Lower lobe of right lung (tissue), 2 donors: ENCODE measurements around the gene NEU4. TPM values are rescaled to one million over a fixed set of nuclear protein-coding genes. Genes with fewer than 3 reads are reported as not detected.

ENCODE experiments used
- ATAC-seq, 2 donors: fragments of 200-7000 bp; cut with Tn5 transposase; one replicate each; pipeline ENCODE4 v1.9.1; 2020 to 2022; ENCODE audit warnings: mild to moderate bottlenecking in 2 of 2, moderate library complexity in 2 of 2
- DNase-seq: peaks from one replicate; pipeline ENCODE4 v3.0.0-alpha.2; 2020
- H3K27ac ChIP-seq: fragments of 200-600 bp; one replicate; pipeline ENCODE4 v1.8.0; 2022
- H3K27me3 ChIP-seq: fragments of 200-600 bp; one replicate; pipeline ENCODE4 v1.8.0; 2022; ENCODE audit warnings: low read depth
- H3K36me3 ChIP-seq: fragments of 200-600 bp; one replicate; pipeline ENCODE4 v1.8.0; 2022; ENCODE audit warnings: mild to moderate bottlenecking
- H3K4me1 ChIP-seq: fragments of 200-600 bp; one replicate; pipeline ENCODE4 v1.8.0; 2022
- H3K4me3 ChIP-seq: fragments of 200-600 bp; one replicate; pipeline ENCODE4 v1.8.0; 2022; ENCODE audit warnings: mild to moderate bottlenecking
- H3K9me3 ChIP-seq: fragments of 200-600 bp; one replicate; pipeline ENCODE4 v1.8.0; 2022
- intact Hi-C: fragments of 100-400 bp; cut with DNase I; formaldehyde crosslinking; loops from one replicate; pipeline ENCODE4 v1.11.0; 2022
- total RNA-seq: library from RNA; stranded (reverse); fragmentation: NEBNext Ultra II Directional; extraction: Animal tissue kit (Norgen Biotek cat#: 25700); gene quantifications from one replicate; pipeline ENCODE4 v1.2.1, GENCODE V29; 2021
- TF ChIP-seq, protein P1 (sequence below): fragments of 200-600 bp; IDR thresholded peaks from one replicate; pipeline ENCODE4 v1.8.0; 2022; ENCODE audit warnings: antibody characterized with exemption, mild to moderate bottlenecking
- donor health status: DM: no; HTN: yes; CAD: no; lungs with severe emphysema.

The NEU4 gene
- total RNA-seq, 1 donor from 2014 or later = not detected

DNA sequence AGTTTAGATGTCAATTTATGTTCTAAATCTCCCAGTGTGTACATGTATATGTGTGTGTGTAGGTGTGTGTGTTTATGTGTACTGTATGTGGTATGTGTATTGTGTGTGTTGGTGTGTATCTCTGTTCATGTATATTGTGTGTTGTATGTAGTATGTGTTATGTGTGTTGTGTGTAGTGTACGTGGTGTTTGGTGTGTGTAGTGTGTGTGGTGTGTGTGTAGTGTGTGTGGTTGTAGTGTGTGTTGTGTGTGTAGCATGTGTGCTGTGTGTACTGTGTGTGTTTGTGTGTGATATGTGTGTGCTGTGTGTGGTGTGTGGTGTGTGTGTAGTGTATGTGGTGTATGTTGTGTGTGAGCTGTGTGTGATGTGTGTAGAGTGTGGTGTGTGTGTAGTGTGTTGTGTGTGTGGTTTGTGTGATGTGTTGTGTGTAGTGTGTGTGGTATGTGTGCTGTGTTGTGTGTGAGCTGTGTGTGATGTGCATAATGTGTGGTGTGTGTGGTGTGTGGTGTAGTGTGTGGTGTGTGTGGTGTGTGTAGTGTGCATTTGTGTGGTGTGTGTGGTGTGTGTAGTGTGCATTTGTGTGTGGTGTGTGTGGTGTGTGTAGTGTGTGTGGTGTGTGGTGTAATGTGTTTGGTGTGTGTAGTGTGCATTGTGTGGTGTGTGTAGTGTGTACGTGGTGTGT is 55.3 kb downstream of the NEU4 start:
- Histone ChIP-seq H3K27me3 (peaks cover 38% of the 10 kb centered on the region), H3K4me1 (peaks cover 16% of the 10 kb centered on the region), H3K27ac (no peak overlapping the region), H3K36me3 (no peaks in the 10 kb centered on the region), H3K9me3 (no peaks in the 10 kb centered on the region), H3K4me3 (no peak overlapping the region)
- TF ChIP-seq, protein P1, sequence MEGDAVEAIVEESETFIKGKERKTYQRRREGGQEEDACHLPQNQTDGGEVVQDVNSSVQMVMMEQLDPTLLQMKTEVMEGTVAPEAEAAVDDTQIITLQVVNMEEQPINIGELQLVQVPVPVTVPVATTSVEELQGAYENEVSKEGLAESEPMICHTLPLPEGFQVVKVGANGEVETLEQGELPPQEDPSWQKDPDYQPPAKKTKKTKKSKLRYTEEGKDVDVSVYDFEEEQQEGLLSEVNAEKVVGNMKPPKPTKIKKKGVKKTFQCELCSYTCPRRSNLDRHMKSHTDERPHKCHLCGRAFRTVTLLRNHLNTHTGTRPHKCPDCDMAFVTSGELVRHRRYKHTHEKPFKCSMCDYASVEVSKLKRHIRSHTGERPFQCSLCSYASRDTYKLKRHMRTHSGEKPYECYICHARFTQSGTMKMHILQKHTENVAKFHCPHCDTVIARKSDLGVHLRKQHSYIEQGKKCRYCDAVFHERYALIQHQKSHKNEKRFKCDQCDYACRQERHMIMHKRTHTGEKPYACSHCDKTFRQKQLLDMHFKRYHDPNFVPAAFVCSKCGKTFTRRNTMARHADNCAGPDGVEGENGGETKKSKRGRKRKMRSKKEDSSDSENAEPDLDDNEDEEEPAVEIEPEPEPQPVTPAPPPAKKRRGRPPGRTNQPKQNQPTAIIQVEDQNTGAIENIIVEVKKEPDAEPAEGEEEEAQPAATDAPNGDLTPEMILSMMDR = no peak
- no peak for ATAC-seq
- intact Hi-C loops = no loop called here
- no peak for DNase-seq

DNA sequence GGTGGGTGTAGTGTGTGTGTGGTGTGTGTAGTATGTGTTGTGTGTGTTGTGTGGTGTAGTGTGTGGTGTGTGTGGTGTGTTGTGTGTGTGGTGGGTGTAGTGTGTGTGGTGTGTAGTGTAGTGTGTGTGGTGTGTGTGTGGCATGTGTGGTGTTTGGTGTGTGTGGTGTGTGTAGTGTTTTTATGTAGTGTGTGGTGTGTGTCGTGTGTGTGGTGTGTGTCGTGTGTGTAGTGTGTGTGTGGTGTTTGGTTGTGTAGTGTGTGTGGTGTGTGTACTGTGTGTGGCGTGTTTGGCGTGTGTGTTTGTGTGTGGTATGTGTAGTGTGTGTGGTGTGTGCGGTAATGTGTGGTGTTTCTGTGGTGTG is 55.8 kb downstream of the NEU4 start:
- intact Hi-C loops = no loop called here
- TF ChIP-seq, protein P1 = no peak
- Histone ChIP-seq H3K27me3 (peaks cover 38% of the 10 kb centered on the region), H3K27ac (no peak overlapping the region), H3K4me3 (no peak overlapping the region), H3K4me1 (peaks cover 11% of the 10 kb centered on the region), H3K36me3 (no peaks in the 10 kb centered on the region), H3K9me3 (no peaks in the 10 kb centered on the region)
- DNase-seq (no peak), ATAC-seq (no peak)

DNA sequence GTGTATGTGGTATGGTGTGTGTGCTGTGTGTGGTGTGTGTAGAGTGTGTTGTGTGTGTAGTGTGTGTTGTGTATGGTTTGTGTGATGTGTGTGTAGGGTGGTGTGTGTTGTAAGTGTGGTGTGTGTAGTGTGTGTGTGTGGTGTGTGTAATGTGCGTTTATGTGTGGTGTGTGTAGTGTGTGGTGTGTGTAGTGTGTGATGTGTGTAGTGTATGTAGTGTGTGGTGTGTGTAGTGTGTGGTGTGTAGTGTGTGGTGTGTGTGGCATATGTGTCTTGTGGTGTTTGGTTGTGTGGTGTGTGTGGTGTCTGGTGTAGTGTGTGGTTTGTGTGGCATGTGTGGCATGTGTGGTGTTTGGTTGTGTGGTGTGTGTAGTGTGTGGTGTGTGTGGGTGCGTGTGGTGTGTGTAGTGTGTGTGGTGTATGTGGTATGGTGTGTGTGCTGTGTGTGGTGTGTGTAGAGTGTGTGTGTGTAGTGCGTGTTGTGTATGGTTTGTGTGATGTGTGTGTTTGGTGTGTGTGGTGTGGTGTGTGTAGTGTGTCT is 56.5 kb downstream of the NEU4 start:
- Histone ChIP-seq H3K4me1 (peaks cover 4% of the 10 kb centered on the region), H3K27ac (no peak overlapping the region), H3K4me3 (no peak overlapping the region), H3K9me3 (no peaks in the 10 kb centered on the region), H3K36me3 (no peaks in the 10 kb centered on the region), H3K27me3 (peaks cover 38% of the 10 kb centered on the region)
- intact Hi-C loops = no loop called here
- DNase-seq (no peak), ATAC-seq (no peak)
- TF ChIP-seq, protein P1 = no peak

DNA sequence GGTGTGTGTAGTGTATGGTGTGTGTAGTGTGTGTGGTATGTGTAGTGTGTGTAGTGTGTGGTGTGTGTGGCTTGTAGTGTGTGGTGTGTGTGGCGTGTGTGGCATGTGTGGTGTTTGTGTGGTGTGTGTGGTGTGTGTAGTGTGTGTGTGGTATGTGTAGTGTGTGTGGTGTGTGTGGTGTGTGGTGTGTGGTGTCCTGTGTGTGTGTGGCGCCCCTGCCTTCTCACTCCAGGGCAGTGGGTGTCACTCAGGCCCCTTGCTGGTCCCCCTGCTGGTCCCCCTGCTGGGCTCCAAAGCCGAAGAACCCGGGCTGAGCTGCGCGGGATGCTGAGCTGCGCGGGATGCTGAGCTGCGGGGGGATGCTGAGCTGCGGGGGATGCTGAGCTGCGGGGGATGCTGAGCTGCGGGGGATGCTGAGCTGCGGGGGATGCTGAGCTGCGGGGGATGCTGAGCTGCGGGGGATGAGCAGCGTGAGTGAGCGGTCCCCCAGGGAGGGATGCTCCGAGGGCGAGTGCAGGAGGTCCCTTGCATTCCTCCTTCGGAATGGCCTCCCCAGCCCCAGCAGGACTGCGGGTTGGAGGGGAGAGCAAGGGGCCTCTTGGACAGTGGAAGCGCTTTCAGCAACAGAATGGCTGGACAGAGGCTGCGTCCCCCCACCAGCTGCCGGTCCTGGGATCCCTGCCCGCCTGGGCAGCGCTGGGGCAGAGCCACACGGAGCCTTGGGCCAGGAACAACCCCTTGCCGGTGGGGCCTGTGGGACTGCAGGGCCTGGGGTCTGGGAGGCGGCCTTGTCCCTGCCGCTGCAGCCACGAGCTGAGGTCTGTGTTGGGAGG is 57.2 kb downstream of the NEU4 start:
- TF ChIP-seq, protein P1 = no peak
- Histone ChIP-seq H3K36me3 (no peaks in the 10 kb centered on the region), H3K4me1 (no peaks in the 10 kb centered on the region), H3K4me3 (no peak overlapping the region), H3K27me3 (peaks cover 38% of the 10 kb centered on the region), H3K9me3 (no peaks in the 10 kb centered on the region), H3K27ac (no peak overlapping the region)
- DNase-seq = no peak
- intact Hi-C loops = no loop called here
- ATAC-seq = no peak

Other genes starting within 250 kb of the NEU4 start
- 39.8 TPM for gene THAP4, start 172.0 kb upstream of the NEU4 start, total RNA-seq
- 62.7 TPM for gene ATG4B, start 171.5 kb upstream of the NEU4 start, total RNA-seq
- gene DTYMK, start 122.4 kb upstream of the NEU4 start, total RNA-seq = 17.3 TPM
- 36.5 TPM for gene ING5, start 107.2 kb upstream of the NEU4 start, total RNA-seq
- gene D2HGDH, start 74.6 kb upstream of the NEU4 start, total RNA-seq = 29.4 TPM
- not detected for gene GAL3ST2, start 32.4 kb upstream of the NEU4 start, total RNA-seq
- gene PDCD1, start 49.7 kb downstream of the NEU4 start, total RNA-seq = 1.4 TPM
- gene RTP5, start 60.5 kb downstream of the NEU4 start, total RNA-seq = not detected